SK-N-SH treated with all-trans-retinoic acid at 6 μM for 48 hours (cell line): Measurements from ENCODE around the gene SCAMP3.
"Not testable (repeated sequence)": the region's sequence is repeated elsewhere in the genome, so short reads cannot be mapped to it uniquely, and the experiment has no call there.

Source experiments
- ATAC-seq: fragments of 200-7000 bp; cut with Tn5 transposase; 3 replicates; pipeline ENCODE4 v1.9.1; 2020; ENCODE audit warnings: mild to moderate bottlenecking, moderate library complexity
- ARNTL ChIP-seq: fragments of 450-650 bp; formaldehyde crosslinking; IDR thresholded peaks from 2 replicates; pipeline ENCODE4 v1.5.0; 2020; ENCODE audit warnings: low read depth, mild to moderate bottlenecking, moderate library complexity, borderline replicate concordance
- CREB5 ChIP-seq: fragments of 250-450 bp; sonication (Bioruptor Pico); IDR thresholded peaks from 2 replicates; pipeline ENCODE4 v1.5.1; 2020; ENCODE audit warnings: low read depth, mild to moderate bottlenecking, moderate library complexity
- CSDC2 ChIP-seq: fragments of 250-450 bp; sonication (Bioruptor Pico); IDR thresholded peaks from 2 replicates; pipeline ENCODE4 v1.5.0; 2020; ENCODE audit warnings: mild to moderate bottlenecking, moderate library complexity
- CSRNP3 ChIP-seq: fragments of 250-450 bp; sonication (Bioruptor Pico); IDR thresholded peaks from 2 replicates; pipeline ENCODE4 v1.5.1; 2021; ENCODE audit warnings: mild to moderate bottlenecking, moderate library complexity
- ISL1 ChIP-seq: fragments of 250-450 bp; sonication (Bioruptor Pico); IDR thresholded peaks from 2 replicates; pipeline ENCODE4 v2.1.2; 2022; ENCODE audit warnings: mild to moderate bottlenecking, moderate library complexity
- OSR1 ChIP-seq: fragments of 250-450 bp; sonication (Bioruptor Pico); IDR thresholded peaks from 2 replicates; pipeline ENCODE4 v1.8.0; 2022; ENCODE audit warnings: moderate library complexity, mild to moderate bottlenecking, inconsistent platforms
- PATZ1 ChIP-seq: fragments of 250-450 bp; sonication (Bioruptor Pico); IDR thresholded peaks from 2 replicates; pipeline ENCODE4 v1.8.0; 2020; ENCODE audit warnings: mild to moderate bottlenecking, moderate library complexity, borderline replicate concordance
- POU6F1 ChIP-seq: fragments of 250-450 bp; sonication (Bioruptor Pico); IDR thresholded peaks from 2 replicates; pipeline ENCODE4 v1.8.0; 2021; ENCODE audit warnings: low read depth, mild to moderate bottlenecking, moderate library complexity, borderline replicate concordance
- PPARA ChIP-seq: fragments of 250-450 bp; sonication (Bioruptor Pico); IDR thresholded peaks from 2 replicates; pipeline ENCODE4 v1.5.0; 2020; ENCODE audit warnings: mild to moderate bottlenecking, borderline replicate concordance
- RARB ChIP-seq: fragments of 250-450 bp; sonication (Bioruptor Pico); IDR thresholded peaks from 2 replicates; pipeline ENCODE4 v1.8.0; 2021; ENCODE audit warnings: mild to moderate bottlenecking, moderate library complexity
- SNAI2 ChIP-seq: fragments of 250-450 bp; sonication (Bioruptor Pico); IDR thresholded peaks from 2 replicates; pipeline ENCODE4 v1.5.0; 2020; ENCODE audit warnings: mild to moderate bottlenecking, moderate library complexity
- TCF4 ChIP-seq: fragments of 250-450 bp; sonication (Bioruptor Pico); IDR thresholded peaks from 2 replicates; pipeline ENCODE4 v1.8.0; 2021; ENCODE audit warnings: mild to moderate bottlenecking, moderate library complexity, borderline replicate concordance
- ZC3H10 ChIP-seq: fragments of 250-450 bp; sonication (Bioruptor Pico); IDR thresholded peaks from 2 replicates; pipeline ENCODE4 v1.5.1; 2021; ENCODE audit warnings: mild to moderate bottlenecking, moderate library complexity
- ZFP3 ChIP-seq: fragments of 250-450 bp; sonication (Bioruptor Pico); IDR thresholded peaks from 2 replicates; pipeline ENCODE4 v1.5.0; 2020; ENCODE audit warnings: mild to moderate bottlenecking, moderate library complexity
- ZFP30 ChIP-seq: fragments of 450-650 bp; formaldehyde crosslinking; IDR thresholded peaks from 2 replicates; pipeline ENCODE4 v1.5.0; 2022; ENCODE audit warnings: mild to moderate bottlenecking, moderate library complexity
- ZNF565 ChIP-seq: fragments of 450-650 bp; formaldehyde crosslinking; conservative IDR thresholded peaks from 2 replicates; pipeline ENCODE4 v1.5.0; 2020; ENCODE audit warnings: low read depth, mild to moderate bottlenecking, moderate library complexity
- ZNF70 ChIP-seq: fragments of 450-650 bp; formaldehyde crosslinking; IDR thresholded peaks from 2 replicates; pipeline ENCODE4 v1.5.0; 2020; ENCODE audit warnings: mild to moderate bottlenecking, moderate library complexity
- ZNF8 ChIP-seq: fragments of 450-650 bp; formaldehyde crosslinking; IDR thresholded peaks from 2 replicates; pipeline ENCODE4 v1.5.0; 2020; ENCODE audit warnings: mild to moderate bottlenecking, moderate library complexity

SCAMP3 gene

GRCh38 chr1:155293086-155293749 lies 31.1 kb upstream of the SCAMP3 start:
- TF ChIP-seq CREB5 (CRISPR knock-in tag) (no peak), POU6F1 (CRISPR knock-in tag) (no peak), ZFP30 (CRISPR knock-in tag) (no peak), CSDC2 (CRISPR knock-in tag) (no peak), PATZ1 (CRISPR knock-in tag) (no peak), ZNF70 (no peak), PPARA (CRISPR knock-in tag) (no peak)
- TF ChIP-seq, all 23 proteins: peak for 0
- ATAC-seq, result no peak; the same call in 2 of the 3 replicates

- ATAC-seq, result not testable (repeated sequence)
These were observed 28.8 kb upstream of the SCAMP3 start for GRCh38 chr1:155291006-155291405.

GRCh38 chr1:155287987-155288543 lies 25.9 kb upstream of the SCAMP3 start:
- TF ChIP-seq ZFP3 (CRISPR knock-in tag) (no peak), ZNF8 (no peak), ZFP30 (CRISPR knock-in tag) (no peak)
- no peak for ATAC-seq

GRCh38 chr1:155286544-155286943 lies 24.4 kb upstream of the SCAMP3 start:
- no peak for TF ChIP-seq ZNF8
- no peak for ATAC-seq

GRCh38 chr1:155285631-155286044 lies 23.5 kb upstream of the SCAMP3 start:
- no peak for ATAC-seq
- TF ChIP-seq ISL1 (CRISPR knock-in tag) (no peak), ZNF8 (no peak), ZC3H10 (no peak), CREB5 (CRISPR knock-in tag) (no peak), PPARA (CRISPR knock-in tag) (no peak), ARNTL (CRISPR knock-in tag) (no peak), CSDC2 (CRISPR knock-in tag) (no peak), SNAI2 (CRISPR knock-in tag) (no peak), ZNF565 (no peak), PATZ1 (CRISPR knock-in tag) (no peak), RARB (CRISPR knock-in tag) (no peak), ZFP30 (CRISPR knock-in tag) (no peak), TCF4 (no peak), CSRNP3 (CRISPR knock-in tag) (no peak), OSR1 (CRISPR knock-in tag) (no peak), ZFP3 (CRISPR knock-in tag) (no peak), POU6F1 (CRISPR knock-in tag) (no peak)
